Mesothelial cell of epicardium (in vitro differentiated cells): Measurements from ENCODE around the gene LRIT3. TPM values are rescaled to one million over a fixed set of nuclear protein-coding genes. Genes with fewer than 3 reads are reported as not detected.

Experiments used
- DNase-seq, 2 experiments: peaks; one replicate each; pipeline ENCODE4 v3.0.0; 2021; ENCODE audit warnings: low spot score in 2 of 2; ENCODE audit not compliant: unreplicated experiment in 2 of 2
- H3K27ac Mint-ChIP-seq: 2 replicates; pipeline ENCODE4 v1.8.0; 2021; ENCODE audit warnings: mixed read lengths
- H3K27me3 Mint-ChIP-seq: 2 replicates; pipeline ENCODE4 v1.8.0; 2021; ENCODE audit warnings: low read depth, mixed read lengths
- H3K36me3 Mint-ChIP-seq: 2 replicates; pipeline ENCODE4 v1.8.0; 2021; ENCODE audit warnings: mixed read lengths
- H3K4me1 Mint-ChIP-seq: 2 replicates; pipeline ENCODE4 v1.8.0; 2021; ENCODE audit warnings: mixed read lengths
- H3K4me3 Mint-ChIP-seq: 2 replicates; pipeline ENCODE4 v1.8.0; 2021; ENCODE audit warnings: mild to moderate bottlenecking, moderate library complexity, mixed read lengths
- H3K9me3 Mint-ChIP-seq: 2 replicates; pipeline ENCODE4 v1.8.0; 2021; ENCODE audit warnings: mixed read lengths
- CTCF ChIP-seq: fragments of 200-600 bp; sonication (generic); IDR thresholded peaks from one replicate; pipeline ENCODE4 v1.5.0; 2021; ENCODE audit warnings: antibody characterized with exemption; ENCODE audit not compliant: unreplicated experiment
- total RNA-seq: library from RNA; stranded (reverse); gene quantifications from 3 replicates; pipeline ENCODE4 v1.2.1, GENCODE V29; 2021

LRIT3 gene
- total RNA-seq, 1 donor from 2014 or later: 0.16 TPM

- H3K4me3 Mint-ChIP-seq: no peak overlapping the region
- no peaks in the 10 kb centered on the region for H3K27me3 Mint-ChIP-seq
- no peaks in the 10 kb centered on the region for H3K4me1 Mint-ChIP-seq
- H3K36me3 Mint-ChIP-seq: peaks cover 3% of the 10 kb centered on the region
- no peak for TF ChIP-seq CTCF
- peaks cover 39% of the 10 kb centered on the region for H3K9me3 Mint-ChIP-seq
- DNase-seq: no peak
- no peak overlapping the region for H3K27ac Mint-ChIP-seq
These were observed 13.4 kb downstream of the LRIT3 start for GRCh38 chr4:109861271-109861670.

GRCh38 chr4:109861916-109862511 lies 14.1 kb downstream of the LRIT3 start:
- Mint-ChIP-seq H3K4me1 (no peaks in the 10 kb centered on the region), H3K4me3 (no peak overlapping the region), H3K27me3 (no peaks in the 10 kb centered on the region), H3K36me3 (peaks cover 3% of the 10 kb centered on the region), H3K9me3 (peaks cover 35% of the 10 kb centered on the region), H3K27ac (no peak overlapping the region)
- TF ChIP-seq CTCF: no peak
- DNase-seq: no peak

- Mint-ChIP-seq H3K36me3 (peaks cover under 1% of the 10 kb centered on the region), H3K27me3 (no peaks in the 10 kb centered on the region), H3K9me3 (peaks cover 20% of the 10 kb centered on the region), H3K4me3 (no peak overlapping the region), H3K27ac (no peak overlapping the region), H3K4me1 (no peaks in the 10 kb centered on the region)
- no peak for TF ChIP-seq CTCF
- no peak for DNase-seq
These were observed 16.2 kb downstream of the LRIT3 start for GRCh38 chr4:109864134-109864533.

- Mint-ChIP-seq H3K9me3 (no peaks in the 10 kb centered on the region), H3K27ac (no peak overlapping the region), H3K27me3 (no peaks in the 10 kb centered on the region), H3K4me3 (no peak overlapping the region), H3K4me1 (peaks cover 17% of the 10 kb centered on the region), H3K36me3 (no peaks in the 10 kb centered on the region)
- no peak for DNase-seq
- no peak for TF ChIP-seq CTCF
These were observed 22.2 kb downstream of the LRIT3 start for GRCh38 chr4:109870061-109870460.

- Mint-ChIP-seq H3K27me3 (no peaks in the 10 kb centered on the region), H3K36me3 (no peaks in the 10 kb centered on the region), H3K9me3 (no peaks in the 10 kb centered on the region), H3K4me3 (no peak overlapping the region), H3K27ac (no peak overlapping the region), H3K4me1 (peaks cover 17% of the 10 kb centered on the region)
- no peak for TF ChIP-seq CTCF
- DNase-seq: no peak
These were observed 24.2 kb downstream of the LRIT3 start for GRCh38 chr4:109872065-109872464.
